GM18519 (cell line): ENCODE data around the gene CPLX1.
"Not testable (repeated sequence)": the region's sequence is repeated elsewhere in the genome, so short reads cannot be mapped to it uniquely, and the experiment has no call there.

Source experiments
- ATAC-seq: cut with Tn5 transposase; IDR thresholded peaks from one replicate; pipeline ENCODE4 v1.9.1; 2021; ENCODE audit warnings: mild to moderate bottlenecking, moderate library complexity; ENCODE audit not compliant: unreplicated experiment, low FRiP score

Gene CPLX1

GRCh38 chr4:781493-782216 is 44.3 kb downstream of the CPLX1 start:
- ATAC-seq = peak; percentile 92

- ATAC-seq = no peak
These were observed 45.0 kb downstream of the CPLX1 start for GRCh38 chr4:780716-781492.

- ATAC-seq = not testable (repeated sequence)
These were observed 45.7 kb downstream of the CPLX1 start for GRCh38 chr4:780255-780654.

- ATAC-seq = no peak
These were observed 46.4 kb downstream of the CPLX1 start for GRCh38 chr4:779555-779954.

- ATAC-seq = no peak
These were observed 48.2 kb downstream of the CPLX1 start for GRCh38 chr4:777520-778262.

- no peak for ATAC-seq
These were observed 49.0 kb downstream of the CPLX1 start for GRCh38 chr4:776743-777441.

GRCh38 chr4:775485-775884 is 50.4 kb downstream of the CPLX1 start:
- not testable (repeated sequence) for ATAC-seq

- ATAC-seq = not testable (repeated sequence)
These were observed 51.4 kb downstream of the CPLX1 start for GRCh38 chr4:774419-775092.

GRCh38 chr4:773214-773613 is 52.7 kb downstream of the CPLX1 start:
- no peak for ATAC-seq

GRCh38 chr4:772776-773175 is 53.2 kb downstream of the CPLX1 start:
- no peak for ATAC-seq

- ATAC-seq = no peak
These were observed 53.8 kb downstream of the CPLX1 start for GRCh38 chr4:772118-772517.

- ATAC-seq = no peak
These were observed 54.5 kb downstream of the CPLX1 start for GRCh38 chr4:771464-771863.

- no peak for ATAC-seq
These were observed 55.9 kb downstream of the CPLX1 start for GRCh38 chr4:770022-770421.

- ATAC-seq = no peak
These were observed 56.4 kb downstream of the CPLX1 start for GRCh38 chr4:769511-769910.

- no peak for ATAC-seq
These were observed 56.9 kb downstream of the CPLX1 start for GRCh38 chr4:768995-769394.

GRCh38 chr4:768076-768475 is 57.9 kb downstream of the CPLX1 start:
- ATAC-seq = no peak

GRCh38 chr4:766559-767283 is 59.2 kb downstream of the CPLX1 start:
- no peak for ATAC-seq

- ATAC-seq = no peak
These were observed 59.8 kb downstream of the CPLX1 start for GRCh38 chr4:766152-766515.

- no peak for ATAC-seq
These were observed 61.3 kb downstream of the CPLX1 start for GRCh38 chr4:764405-765169.
